Parietal lobe (tissue), 1 donor: ENCODE results near the gene GDF7. TPM values are rescaled to one million over a fixed set of nuclear protein-coding genes. Genes with fewer than 3 reads are reported as not detected.

Experiments used
- total RNA-seq: library from RNA; depleted of rRNA; stranded (reverse); fragments of >200 nt; gene quantifications from one replicate; pipeline ENCODE4 v1.2.3, GENCODE V29; 2014

Gene GDF7
- total RNA-seq, result 0.31 TPM

GRCh38 chr2:20666304-20667150, at the start of gene GDF7:
GDF7 (plus strand) TSS chr2:20667144; CDS start chr2:20667240, 96 bp downstream.

GRCh38 chr2:20650877-20651730, 15.8 kb upstream of the GDF7 start, which contains the start of gene HS1BP3:
HS1BP3 (minus strand) TSS chr2:20651098; CDS start chr2:20651063, 35 bp downstream.

Other genes with a start within 250 kb of the GDF7 start
- 186 TPM for gene RHOB, start 220.1 kb upstream of the GDF7 start, total RNA-seq
- 17.5 TPM for gene HS1BP3, start 16.0 kb upstream of the GDF7 start, total RNA-seq
- gene LDAH, start 156.0 kb downstream of the GDF7 start, total RNA-seq, result 23.5 TPM